AG04450 (cell line): ENCODE data around the gene PLXDC2. TPM values are rescaled to one million over a fixed set of nuclear protein-coding genes. Genes with fewer than 3 reads are reported as not detected.

Source experiments
- CTCF ChIA-PET: fragments of 300-600, 350-600 bp; formaldehyde crosslinking; extraction: SDS; loops from one replicate; lab custom pipeline; 2022; ENCODE audit warnings: antibody characterized with exemption, inconsistent platforms; lab: Charles Lee
- POLR2A ChIA-PET: fragments of 350-600 bp; formaldehyde crosslinking; extraction: SDS; loops from one replicate; lab custom pipeline; 2021; ENCODE audit warnings: antibody characterized with exemption, inconsistent platforms; lab: Yijun Ruan, JAX
- DNase-seq: peaks from one replicate; pipeline ENCODE4 v3.0.0-alpha.2; 2011; ENCODE audit warnings: low read depth, low spot score
- H3K27ac ChIP-seq: one replicate; pipeline ENCODE4 v1.5.1; 2012; ENCODE audit warnings: low read depth, low read length, control low read depth
- H3K27me3 ChIP-seq: one replicate; pipeline ENCODE4 v1.6.0; 2012; ENCODE audit warnings: low read length; ENCODE audit not compliant: control insufficient read depth, insufficient read depth
- H3K4me3 ChIP-seq: 2 replicates; pipeline ENCODE4 v1.5.1; 2011; ENCODE audit warnings: mild to moderate bottlenecking, low read depth, low read length, control low read depth
- H3K9me3 ChIP-seq: 2 replicates; pipeline ENCODE4 v1.5.1; 2012; ENCODE audit warnings: low read length; ENCODE audit not compliant: control insufficient read depth, insufficient read depth
- CTCF ChIP-seq: IDR thresholded peaks from 2 replicates; pipeline ENCODE4 v1.5.1; 2011; ENCODE audit warnings: low read depth, low read length, control low read depth, inconsistent platforms
- polyA plus RNA-seq: library from polyadenylated mRNA; depleted of rRNA; stranded (reverse); fragments of >200 nt; gene quantifications from 2 replicates; pipeline ENCODE4 v1.2.3, GENCODE V29; 2011

The PLXDC2 gene
- polyA plus RNA-seq, 1 experiment: 10.4 TPM

GRCh38 chr10:19812976-19813375 lies 3.3 kb upstream of the PLXDC2 start:
- no peak for DNase-seq
- TF ChIP-seq CTCF: no peak
- ChIA-PET CTCF (no interaction called here), POLR2A (no interaction called here)
- Histone ChIP-seq H3K27me3 (peaks cover 9% of the 10 kb centered on the region), H3K9me3 (peaks cover 4% of the 10 kb centered on the region; the same call in 1 of the 2 replicates), H3K27ac (no peak overlapping the region), H3K4me3 (no peak overlapping the region)

GRCh38 chr10:19815036-19815730 lies 1.0 kb upstream of the PLXDC2 start:
- H3K9me3 ChIP-seq: peaks cover 4% of the 10 kb centered on the region; the same call in 1 of the 2 replicates
- H3K27me3 ChIP-seq: peaks cover 11% of the 10 kb centered on the region
- POLR2A ChIA-PET: interaction anchor here (0.5 to 1.0 kb wide), 3 partner anchors 49 to 291 kb away, joined by 3 to 8 read pairs (median 3); no protein-coding TSS in a partner anchor
- no peak overlapping the region for H3K27ac ChIP-seq
- CTCF ChIA-PET: no interaction called here
- no peak for TF ChIP-seq CTCF
- no peak for DNase-seq
- H3K4me3 ChIP-seq: peak overlapping the region; percentile 78

- H3K27ac ChIP-seq: peak overlapping the region; percentile 43
- peaks cover 11% of the 10 kb centered on the region for H3K27me3 ChIP-seq
- no peak for TF ChIP-seq CTCF
- POLR2A ChIA-PET: interaction anchor here (0.6 to 1.0 kb wide), 5 partner anchors 35 to 1642 kb away, joined by 3 to 10 read pairs (median 7); no protein-coding TSS in a partner anchor
- peak overlapping the region; percentile 78 for H3K4me3 ChIP-seq
- peaks cover 4% of the 10 kb centered on the region; the same call in 1 of the 2 replicates for H3K9me3 ChIP-seq
- DNase-seq: peak; percentile 16
- CTCF ChIA-PET: interaction anchor here (0.6 to 0.9 kb wide), 4 partner anchors 133 to 699 kb away, joined by 3 to 5 read pairs (median 4); no protein-coding TSS in a partner anchor
Measured at GRCh38 chr10:19815731-19816410, 361 bp upstream of the PLXDC2 start.

GRCh38 chr10:19817231-19817933 lies 1.1 kb downstream of the PLXDC2 start:
- no peak overlapping the region for H3K27ac ChIP-seq
- peaks cover 11% of the 10 kb centered on the region for H3K27me3 ChIP-seq
- peak overlapping the region; percentile 78 for H3K4me3 ChIP-seq
- POLR2A ChIA-PET: no interaction called here
- no peak for DNase-seq
- CTCF ChIA-PET: interaction anchor here (0.8 kb wide), 1 partner anchor 1128 kb away, joined by 3 read pairs; no protein-coding TSS in a partner anchor
- peak; percentile 16; the same call in 1 of the 2 replicates for TF ChIP-seq CTCF
- peaks cover 4% of the 10 kb centered on the region; the same call in 1 of the 2 replicates for H3K9me3 ChIP-seq
